Activated naive CD4-positive, alpha-beta T cell treated with anti-CD3 and anti-CD28 coated beads, Interleukin-2, amount 50 U/mL, for 16 hours (primary cell): Measurements from ENCODE around the gene ZFYVE16.
"Not testable (repeated sequence)": the region's sequence is repeated elsewhere in the genome, so short reads cannot be mapped to it uniquely, and the experiment has no call there.

ENCODE experiments used
- DNase-seq: peaks from one replicate; pipeline ENCODE4 v3.0.0-alpha.2; 2020

ZFYVE16 gene

DNA sequence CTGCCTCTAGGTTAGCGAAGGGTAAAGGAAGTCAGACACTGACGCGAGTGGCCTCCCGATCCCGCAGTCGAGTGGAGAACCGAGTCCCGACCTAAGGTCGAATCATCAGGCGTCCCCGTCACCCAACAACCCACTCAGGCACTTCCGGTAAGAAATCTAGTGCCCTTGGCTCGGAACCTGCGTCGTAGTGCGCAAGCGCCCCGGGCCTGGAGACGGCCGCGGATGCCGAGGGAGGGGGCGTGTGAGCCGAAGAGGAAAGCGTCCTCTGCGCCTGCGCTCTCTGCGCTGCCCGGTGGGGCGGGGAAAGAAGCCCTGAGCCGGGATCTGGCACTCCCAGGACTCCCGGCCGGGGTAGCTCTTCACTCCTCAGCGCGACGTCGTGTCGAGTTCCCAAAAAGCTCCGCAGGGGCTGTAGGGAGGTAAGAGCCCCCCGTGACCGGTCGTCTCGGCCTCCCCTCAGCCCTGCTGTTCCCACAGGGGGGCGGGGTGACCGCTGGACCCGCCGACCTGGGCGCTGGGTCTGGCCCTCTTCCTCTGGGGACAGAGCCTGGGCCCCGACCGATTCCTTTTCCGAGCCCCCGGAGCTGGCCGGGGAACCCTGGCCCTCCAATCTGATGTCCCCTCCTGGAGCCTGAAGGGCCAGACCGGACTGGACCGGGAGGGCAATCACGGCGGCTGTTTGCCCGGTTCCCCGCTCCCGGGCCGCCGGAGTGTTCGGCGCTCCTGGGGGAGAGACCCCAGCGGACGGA, at the start of gene ZFYVE16:
ZFYVE16 (plus strand) TSS at position 330 of the 749 bp plus-strand sequence. CDS start 26,084 bp downstream, outside the sequence.
- DNase-seq, result peak; percentile 96

DNA sequence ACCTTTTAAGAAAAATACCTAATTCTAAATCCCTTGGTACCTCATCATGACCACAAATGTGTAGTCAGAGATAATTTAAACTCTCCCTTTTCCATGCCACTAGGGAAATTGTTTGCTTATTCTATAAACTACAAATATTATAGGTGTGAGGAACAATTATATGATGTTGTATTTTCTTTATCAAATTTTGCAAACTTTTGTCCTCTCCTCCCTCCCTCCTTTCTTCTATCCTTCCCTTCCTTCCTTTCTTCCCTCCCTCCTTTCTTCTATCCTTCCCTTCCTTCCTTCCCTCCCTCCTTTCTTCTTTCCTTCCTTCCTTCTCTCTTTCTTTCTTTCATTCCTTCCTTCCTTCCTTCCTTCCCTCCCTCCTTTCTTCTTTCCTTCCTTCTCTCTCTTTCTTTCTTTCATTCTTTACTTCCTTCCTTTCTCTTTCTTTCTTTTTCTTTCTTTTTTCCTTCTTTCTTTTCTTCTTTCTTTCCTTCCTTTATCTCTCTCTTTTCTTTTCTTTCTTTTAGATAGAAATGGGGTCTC, 46.9 kb upstream of the ZFYVE16 start:
- no peak for DNase-seq

DNA sequence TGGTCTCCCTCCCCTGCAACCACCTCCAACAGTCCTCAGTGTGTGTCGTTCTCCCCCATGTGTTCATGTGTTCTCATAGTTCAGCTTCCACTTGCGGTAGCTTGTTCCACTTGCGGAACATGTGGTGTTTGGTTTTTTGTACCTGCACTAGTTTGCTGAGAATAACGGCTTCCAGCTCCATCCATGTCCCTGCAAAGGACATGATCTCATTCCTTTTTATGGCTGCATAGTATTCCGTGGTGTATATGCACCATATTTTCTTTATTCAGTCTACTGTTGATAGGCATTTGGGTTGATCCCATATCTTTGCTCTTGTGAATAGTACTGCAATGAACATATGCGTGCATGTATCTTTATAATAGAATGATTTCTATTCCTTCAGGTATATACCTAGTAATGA, 43.0 kb upstream of the ZFYVE16 start:
- no peak for DNase-seq

DNA sequence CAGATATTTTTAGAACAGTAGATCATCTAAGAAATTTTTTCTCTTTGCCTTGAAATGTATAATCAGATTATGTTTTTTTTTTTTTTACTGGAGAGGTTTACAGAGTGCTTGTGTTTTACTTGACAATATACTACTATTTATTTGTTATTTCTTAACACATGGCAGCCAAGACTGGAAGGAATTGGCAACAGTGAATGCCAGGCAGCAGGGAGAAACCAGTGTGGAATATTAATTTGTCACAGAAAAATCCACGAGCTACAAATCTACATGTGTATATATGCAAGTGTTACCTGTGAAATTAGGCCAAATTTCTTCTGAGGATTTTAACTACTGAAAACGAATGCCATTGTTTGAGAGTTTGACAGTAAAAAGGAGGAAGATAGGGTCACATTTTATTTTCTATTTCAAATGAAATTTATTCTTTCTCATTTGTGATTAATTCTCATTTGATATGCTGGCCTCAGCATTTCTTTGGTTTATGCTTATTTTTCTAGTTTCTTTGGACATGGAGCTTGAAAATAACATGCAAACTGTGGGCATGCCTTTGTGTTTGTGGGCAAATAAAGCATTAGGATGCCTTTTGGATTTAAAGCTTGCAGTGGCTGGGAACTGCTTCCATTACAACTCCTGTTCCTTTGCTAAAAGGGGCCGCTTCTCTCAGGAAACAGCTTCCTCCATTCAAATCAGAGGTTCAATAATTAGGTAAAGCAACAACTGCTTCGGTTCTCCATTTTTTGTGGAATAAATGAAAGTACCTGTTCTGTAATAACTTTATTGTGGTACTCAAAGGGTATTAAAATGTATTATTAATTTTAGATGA, 39.0 kb upstream of the ZFYVE16 start:
- DNase-seq, result no peak

DNA sequence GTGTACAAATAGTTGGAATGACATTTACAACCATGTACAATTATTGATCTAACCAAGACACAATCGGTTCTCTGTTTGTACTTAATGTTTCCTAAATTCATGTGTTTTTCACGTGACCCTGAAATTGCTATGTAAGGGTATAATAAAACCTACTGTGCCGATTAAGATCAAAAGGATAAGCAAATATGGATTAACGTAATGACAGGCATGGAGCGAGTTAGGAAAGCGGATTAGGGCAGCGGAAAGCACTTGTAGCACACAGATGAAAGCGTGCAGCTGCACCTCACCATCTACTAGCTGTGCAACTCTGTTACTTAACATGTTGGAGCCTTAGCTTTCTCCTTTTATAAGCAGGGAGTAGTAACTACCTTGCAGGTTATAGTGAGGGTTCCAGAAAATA, 38.3 kb upstream of the ZFYVE16 start:
- DNase-seq, result no peak

DNA sequence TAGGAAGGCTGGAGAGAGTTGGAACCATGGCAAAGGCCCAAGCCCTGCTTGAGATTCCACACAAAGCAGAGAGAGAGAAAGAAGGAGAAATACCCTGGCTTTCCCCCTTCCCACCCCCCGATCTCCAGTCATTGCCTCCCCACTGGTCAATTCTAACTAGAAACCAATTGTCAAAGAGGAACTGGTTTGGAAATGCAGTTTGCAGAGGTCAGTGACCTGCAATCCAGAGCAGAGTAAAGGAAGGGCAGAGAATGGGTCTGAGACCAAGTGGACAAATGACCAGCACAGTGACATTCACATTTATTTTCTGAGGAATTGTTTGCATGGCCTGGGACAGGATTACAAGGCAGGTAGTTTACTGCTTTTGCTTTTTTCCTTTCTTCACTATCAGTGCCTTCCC, 37.5 kb upstream of the ZFYVE16 start:
- no peak for DNase-seq

DNA sequence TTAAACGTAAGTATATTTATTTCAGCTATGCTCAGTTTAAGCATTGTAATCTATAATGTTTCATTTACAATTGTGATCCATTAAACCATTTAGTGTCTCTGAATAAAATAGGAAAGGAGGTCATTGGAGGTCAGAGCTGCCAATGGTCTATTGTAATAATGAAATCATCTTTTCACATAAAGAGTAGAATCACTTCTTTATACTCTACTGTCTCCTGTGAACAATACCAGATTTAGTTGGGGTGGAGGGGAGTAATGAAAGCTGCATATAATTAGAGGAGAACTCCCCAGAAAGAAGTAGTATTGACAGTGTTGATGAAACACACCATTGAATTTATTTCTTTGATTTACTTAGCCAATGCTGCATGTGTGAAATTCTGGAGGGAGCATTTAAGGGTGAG, 35.1 kb upstream of the ZFYVE16 start:
- DNase-seq, result no peak

DNA sequence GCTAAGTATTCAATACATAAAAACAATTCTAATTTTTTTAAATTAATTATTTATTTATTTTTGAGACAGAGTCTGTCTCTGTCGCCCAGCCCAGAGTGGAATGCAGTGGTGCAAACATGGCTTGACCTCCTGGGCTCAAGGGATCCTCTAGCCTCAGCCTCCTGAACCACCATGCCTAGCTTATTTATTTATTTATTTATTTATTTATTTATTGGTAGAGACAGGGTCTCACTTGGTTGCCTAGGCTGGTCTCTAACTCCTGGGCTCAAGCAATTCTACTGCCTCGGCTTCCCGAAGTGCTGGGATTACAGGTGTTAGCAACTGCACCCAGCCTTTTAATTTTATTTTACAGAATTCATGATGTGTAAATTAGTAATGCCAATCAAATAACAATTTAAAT, 33.7 kb upstream of the ZFYVE16 start:
- DNase-seq, result no peak

DNA sequence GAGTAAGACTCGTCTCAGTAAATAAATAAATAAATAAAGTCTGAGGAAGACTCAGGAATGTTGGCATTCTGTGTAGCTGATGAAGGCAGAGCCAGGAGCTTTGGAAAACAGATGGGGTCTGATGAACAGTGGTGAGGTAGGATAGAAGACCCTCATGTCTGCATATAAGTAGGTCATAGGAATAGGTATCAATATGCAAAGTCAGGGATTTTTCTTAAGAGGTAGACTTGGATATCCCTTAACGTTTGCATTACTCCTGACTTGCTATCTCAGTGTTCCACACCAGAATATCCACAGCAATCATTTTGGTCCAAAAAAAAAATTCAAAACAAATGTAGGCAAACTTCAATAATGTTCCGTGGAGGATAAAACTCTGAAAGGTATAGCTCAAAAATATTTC, 31.3 kb upstream of the ZFYVE16 start:
- no peak for DNase-seq

DNA sequence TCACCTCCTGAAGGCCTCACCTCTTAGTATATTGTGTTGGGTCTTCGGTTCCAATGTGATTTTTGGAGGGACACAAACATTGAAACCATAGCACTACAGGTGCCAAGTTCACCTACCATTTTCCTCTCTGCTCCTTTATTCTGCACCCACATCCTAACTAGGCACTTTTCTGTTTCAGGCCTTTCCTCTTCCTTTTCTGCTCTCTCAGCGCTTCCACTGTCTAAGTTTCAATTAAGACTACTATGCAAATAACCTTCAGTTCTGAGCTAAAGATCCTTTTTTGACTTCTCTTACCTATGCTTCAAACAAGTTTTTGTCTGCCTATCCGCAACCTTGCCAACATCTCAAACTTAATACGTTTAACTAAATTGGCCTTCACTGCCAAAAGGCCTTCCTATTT, 25.4 kb upstream of the ZFYVE16 start:
- no peak for DNase-seq

DNA sequence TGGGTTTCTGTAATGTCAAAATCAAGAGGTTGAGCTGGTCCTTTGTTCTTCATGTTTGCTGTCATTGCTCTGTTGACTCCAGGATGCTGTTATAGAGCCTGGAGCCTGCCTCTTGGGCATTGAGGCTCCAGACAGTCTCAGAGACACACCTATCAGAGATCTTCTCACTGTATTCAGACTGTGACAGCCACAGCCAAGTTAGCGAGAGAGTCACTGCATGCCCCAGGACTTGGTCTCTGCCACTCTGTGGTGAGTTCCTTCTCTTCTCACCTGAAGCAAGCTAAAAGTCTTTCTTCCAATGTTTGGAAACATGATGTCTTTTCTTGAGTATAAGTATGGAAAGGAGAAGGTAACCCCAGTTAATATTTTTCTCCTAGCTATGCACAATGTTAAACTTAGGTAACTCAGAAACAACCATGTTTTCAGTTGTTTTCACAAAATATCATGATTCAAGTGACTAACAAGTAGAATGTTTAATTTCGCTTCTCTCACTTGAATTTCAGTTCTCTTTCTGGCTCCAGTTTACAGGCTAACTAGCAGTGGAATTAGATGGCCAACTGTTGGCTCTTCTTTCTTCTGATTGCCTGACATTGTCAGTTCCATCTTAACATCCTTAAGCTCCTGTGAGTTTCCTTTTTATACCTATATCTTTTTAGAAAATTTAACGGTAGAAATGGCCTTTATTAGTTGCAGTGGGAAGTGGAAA, 20.6 kb upstream of the ZFYVE16 start:
- DNase-seq, result no peak

DNA sequence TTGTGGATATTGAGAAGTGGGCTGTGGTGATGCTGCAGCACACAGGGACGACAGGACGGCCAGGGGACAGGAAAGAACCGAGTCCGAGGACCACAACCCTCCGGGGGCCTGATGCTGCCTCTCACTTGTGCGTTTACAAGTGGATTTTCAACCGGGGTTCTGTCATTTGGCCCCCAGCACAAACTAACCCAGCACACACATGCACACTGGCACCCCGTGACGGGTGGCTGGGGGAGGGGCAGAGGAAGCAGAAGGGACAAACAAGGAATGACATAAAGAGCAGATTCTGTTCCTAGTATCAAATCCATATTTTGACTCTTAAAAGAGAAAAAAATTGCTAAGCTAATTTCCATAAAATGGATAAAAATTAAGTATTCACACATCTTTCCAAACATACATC, 18.3 kb upstream of the ZFYVE16 start:
- DNase-seq, result no peak

DNA sequence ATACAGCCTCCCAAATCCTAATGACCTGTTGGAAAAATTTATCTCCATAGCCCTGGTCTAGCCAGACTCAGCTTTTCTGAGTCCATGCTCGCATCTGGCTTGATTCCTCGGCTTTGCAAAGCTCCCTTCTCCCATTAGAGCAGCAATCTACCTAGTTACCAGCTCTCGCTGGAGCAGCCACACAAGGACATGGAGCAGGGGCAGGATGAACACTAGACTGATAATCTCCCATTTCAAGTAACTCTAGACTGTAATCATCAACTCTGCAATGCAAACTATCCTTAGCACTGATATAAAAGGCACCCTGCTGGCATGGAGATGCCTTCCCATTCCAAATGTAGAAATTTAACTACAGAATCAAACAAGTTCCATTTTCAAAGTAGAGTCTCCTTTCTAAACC, 17.5 kb upstream of the ZFYVE16 start:
- DNase-seq, result not testable (repeated sequence)

DNA sequence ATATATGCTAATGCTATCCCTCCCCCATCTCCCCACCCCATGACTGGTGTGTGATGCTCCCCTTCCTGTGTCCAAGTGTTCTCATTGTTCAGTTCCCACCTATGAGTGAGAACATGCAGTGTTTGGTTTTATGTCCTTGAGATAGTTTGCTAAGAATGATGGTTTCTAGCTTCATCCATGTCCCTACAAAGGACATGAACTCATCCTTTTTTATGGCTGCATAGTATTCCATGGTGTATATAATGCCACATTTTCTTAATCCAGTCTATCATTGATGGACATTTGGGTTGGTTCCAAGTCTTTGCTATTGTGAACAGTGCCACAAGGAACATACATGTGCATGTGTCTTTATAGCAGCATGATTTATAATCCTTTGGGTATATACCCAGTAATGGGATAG, 16.6 kb upstream of the ZFYVE16 start:
- not testable (repeated sequence) for DNase-seq

DNA sequence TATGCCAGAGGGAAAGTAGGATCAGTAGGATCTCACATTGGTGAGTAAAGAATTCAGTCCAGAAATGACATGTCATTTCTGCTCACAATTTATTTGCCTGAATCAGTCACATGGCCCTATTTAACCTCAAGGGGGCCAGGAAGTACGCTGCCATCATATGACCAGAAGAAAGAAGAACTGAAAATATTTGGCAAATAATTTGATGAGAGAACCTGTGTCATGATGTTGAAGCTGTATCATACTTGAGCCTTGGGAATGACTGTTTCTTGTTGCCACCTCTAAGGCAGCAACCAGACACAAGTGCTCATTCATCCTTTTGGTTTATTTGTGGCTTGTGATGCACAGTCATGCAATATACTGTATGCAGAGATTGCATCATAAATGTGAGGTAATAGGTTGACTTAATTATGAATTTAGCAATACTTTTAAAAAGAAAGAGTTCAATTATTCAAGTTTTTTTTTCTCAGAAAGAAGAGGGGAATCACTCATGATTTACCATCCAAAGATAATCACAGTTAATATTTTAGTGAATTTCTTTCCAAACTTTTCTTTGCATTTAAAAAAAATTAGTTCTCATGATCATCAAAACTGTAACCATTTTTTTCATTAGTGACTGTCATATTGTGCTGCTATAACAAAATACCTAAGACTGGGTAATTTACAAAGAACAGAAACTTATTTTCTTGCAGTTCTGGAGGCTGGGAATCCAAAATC, 8.2 kb upstream of the ZFYVE16 start:
- DNase-seq, result no peak

DNA sequence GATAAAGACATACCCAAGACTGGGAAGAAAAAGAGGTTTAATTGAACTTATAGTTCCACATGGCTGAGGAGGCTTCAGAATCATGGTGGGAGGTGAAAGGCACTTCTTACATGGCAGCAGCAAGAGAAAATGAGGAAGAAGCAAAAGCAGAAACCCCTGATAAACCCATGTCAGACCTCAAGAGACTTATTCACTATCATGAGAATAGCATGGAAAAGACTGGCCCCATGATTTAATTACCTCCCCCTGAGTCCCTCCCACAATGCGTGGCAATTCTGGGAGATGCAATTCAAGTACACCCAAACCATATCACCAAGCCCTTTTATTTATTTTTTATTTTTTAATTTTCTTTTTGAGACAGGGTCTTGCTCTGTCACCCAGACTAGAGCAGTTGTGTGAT, 7.5 kb upstream of the ZFYVE16 start:
- not testable (repeated sequence) for DNase-seq

DNA sequence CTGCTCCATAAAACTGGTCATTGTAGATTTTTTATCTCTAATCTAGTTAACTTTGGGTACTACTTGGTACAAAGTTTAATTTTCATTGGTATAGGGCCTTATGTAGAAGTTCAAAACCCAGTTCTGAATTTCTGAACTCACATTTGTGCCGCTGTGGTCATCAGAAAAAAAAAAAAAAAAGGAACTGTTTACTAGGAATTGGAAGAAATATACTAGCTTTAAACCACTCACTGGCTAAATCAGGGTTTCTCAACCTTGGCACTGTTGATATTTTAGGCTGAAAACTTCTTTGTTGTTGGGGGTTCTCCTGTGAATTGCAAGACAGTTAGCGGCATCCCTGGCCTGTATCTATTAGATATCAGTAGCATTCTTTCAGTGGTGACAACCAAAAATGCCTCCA, 4.1 kb upstream of the ZFYVE16 start:
- no peak for DNase-seq

DNA sequence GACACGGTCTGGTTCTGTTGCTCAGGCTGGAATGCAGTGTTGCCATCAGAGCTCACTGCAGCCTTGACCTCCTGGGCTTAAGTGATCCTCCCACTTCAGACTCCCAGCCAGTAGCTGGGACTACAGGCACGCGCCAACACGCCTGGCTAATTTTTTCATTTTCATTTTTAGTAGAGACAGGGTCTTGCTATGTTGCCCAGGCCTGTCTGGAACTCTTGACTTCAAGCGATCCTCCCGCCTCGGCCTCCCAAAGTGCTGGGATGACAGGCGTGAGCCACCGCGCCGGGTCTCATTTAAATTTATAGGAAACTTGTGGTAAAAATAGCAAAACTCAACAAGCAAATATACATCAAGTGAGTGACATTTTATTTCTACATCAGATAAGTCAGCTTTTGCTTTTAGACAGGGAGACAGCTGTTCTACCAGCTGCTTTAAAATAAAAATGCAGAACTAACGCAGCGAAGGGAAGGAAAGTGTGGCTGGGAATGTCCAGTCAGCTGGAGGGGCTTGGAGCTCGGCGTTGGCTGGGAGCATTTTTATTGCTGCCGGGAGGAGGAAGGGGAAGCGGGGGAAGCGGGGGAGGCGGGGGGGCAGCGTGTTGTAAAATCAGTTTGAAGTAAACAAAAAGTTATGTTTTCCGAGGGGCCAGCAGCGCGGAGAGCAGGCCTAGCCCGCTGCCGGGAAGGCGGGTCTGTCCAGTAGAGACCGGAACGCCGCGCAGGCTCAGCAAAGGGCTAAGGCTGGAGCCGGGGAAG, 707 bp upstream of the ZFYVE16 start:
- no peak for DNase-seq

DNA sequence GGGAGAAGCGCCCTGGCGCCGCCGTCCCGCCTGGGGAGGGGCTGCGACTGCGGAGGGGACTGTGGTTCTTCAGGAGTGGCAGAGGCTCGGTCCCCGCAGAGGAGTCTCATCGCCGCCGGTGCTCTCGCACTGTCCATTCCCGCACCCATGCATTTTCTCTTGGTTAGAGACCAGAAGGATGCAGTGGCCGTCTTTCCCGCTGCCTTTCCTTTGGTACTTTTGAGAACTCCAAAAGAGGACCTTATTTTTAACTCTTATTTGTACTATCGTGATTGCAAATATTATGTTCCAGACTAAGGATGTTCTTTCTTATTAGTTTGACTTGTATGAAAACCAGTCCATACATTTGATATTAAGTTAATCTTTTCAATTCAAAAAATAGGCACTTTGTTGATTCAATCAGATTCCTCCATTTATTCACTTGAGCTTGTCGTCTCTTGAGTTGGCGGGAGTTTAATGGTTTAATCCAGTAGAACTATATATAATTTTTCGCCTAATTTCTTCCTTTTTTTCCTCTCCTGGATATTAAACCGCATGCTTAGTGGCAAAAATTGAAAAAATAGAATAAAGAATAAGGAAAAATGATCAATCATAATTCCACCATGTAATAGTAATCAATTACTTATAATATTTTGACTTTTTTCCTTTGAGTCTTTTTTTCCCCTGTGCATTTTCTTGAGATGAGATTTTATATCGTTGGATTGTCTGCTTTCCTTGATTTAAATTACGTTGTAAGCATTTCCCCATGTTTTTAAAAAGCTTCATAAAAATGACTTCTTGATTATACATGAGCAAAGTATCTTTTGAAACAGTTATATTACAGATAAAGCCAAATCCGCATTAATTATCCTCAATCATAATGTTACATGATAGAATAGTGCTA, 861 bp downstream of the ZFYVE16 start:
- peak; percentile 49 for DNase-seq

DNA sequence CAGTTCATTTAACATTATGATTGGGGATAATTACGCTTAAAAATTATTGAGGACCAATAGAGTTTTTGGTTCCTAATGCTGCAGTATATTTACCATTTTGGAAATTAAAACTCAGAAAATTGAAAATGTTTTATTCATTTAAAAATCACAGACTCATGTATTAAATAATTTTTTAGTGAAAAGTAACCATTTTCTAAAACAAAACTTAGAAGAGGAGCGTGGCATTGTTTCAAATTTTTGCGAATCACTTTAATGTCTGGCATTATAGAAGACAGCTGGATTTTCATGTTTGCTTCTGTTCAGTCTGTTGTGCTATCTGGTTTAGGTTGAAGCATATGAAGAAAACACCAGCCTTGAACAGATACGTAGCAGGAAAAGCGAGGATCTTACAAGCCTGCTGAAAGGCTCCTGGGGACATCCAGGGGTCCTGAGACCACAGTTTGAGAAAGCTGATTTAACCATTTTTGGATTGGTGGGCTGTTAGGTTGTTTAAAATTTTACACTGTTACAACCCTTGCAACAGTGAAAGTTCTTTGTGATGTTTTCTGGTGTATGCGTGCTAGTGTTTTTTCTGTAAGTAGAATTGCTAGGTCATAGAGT, 1.6 kb downstream of the ZFYVE16 start:
- no peak for DNase-seq
